HTERT RPE-1 (cell line): Measurements from ENCODE around the gene EBP.
"Not testable (repeated sequence)": the region's sequence is repeated elsewhere in the genome, so short reads cannot be mapped to it uniquely, and the experiment has no call there.

ENCODE experiments used
- in situ Hi-C: fragments of 300-500 bp; cut with MboI; formaldehyde crosslinking; loops from 4 replicates; pipeline ENCODE4 v1.14.3; 2020; ENCODE audit warnings: low sequenced_read_pairs

The EBP gene

GRCh38 chrX:48492293-48492910, 29.2 kb upstream of the EBP start:
- in situ Hi-C loops = no loop called here

GRCh38 chrX:48493890-48494364, 27.7 kb upstream of the EBP start:
- in situ Hi-C loops = no loop called here

- in situ Hi-C loops = no loop called here
Measured at GRCh38 chrX:48496660-48497059, 24.9 kb upstream of the EBP start.

- in situ Hi-C loops = no loop called here
Measured at GRCh38 chrX:48497871-48498270, 23.7 kb upstream of the EBP start.

- in situ Hi-C loops = no loop called here
Measured at GRCh38 chrX:48498374-48498809, 23.2 kb upstream of the EBP start.

DNA sequence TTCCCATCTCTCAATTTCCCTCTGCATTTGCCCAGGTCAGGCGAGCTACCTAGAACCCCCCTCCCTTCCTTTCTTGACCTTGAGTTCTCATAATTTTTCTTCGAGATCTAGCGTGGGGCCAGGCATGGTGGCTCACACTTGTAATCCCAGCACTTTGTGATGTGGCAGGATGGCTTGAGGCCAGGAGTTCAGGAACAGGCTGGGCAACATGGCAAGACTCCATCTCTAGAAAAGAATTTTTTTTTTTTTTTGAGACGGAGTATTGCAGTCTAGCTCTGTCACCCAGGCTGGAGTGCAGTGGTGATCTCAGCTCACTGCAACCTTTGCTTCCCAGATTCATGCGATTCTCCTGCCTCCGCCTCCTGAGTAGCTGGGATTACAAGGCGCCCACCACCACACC, 17.3 kb upstream of the EBP start:
- in situ Hi-C loops = no loop called here

DNA sequence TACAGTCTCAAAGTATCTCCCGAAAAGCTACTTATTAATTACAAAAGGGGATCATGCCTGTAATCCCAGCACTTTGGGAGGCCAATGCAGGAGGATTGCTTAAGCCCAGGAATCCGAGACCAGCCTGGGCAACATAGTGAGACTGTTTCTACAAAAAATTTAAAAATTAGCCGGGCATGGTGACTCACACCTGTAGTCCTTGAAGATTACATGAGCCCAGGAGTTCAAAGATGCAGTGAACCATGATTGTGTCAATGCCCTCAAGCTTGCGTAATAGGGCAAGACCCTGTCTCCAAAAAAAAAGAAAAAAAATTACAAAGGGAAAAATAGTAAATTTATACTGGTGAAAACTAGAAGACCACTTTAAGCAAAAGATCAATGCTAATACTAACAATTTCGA, 16.1 kb upstream of the EBP start:
- in situ Hi-C loops = no loop called here

DNA sequence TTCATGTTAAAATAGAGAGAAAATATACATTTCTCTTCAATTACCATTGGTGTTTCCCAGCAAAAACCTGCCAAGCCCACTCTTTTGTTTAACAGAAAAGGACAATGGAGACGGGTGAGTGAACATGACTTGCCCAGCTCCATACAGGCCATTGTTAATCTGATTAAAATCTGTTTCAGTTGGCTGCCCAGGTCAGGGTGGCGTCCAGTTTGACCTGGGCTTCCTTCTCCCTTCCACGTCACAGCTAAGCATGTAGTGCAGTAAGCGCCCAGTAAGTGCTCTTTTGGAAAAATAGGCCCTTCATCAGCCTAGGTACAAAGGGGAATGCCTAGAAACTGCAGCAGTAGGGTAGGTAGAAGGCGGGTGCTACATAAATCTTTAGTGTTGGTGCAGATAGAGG, 14.4 kb upstream of the EBP start:
- in situ Hi-C loops = no loop called here

DNA sequence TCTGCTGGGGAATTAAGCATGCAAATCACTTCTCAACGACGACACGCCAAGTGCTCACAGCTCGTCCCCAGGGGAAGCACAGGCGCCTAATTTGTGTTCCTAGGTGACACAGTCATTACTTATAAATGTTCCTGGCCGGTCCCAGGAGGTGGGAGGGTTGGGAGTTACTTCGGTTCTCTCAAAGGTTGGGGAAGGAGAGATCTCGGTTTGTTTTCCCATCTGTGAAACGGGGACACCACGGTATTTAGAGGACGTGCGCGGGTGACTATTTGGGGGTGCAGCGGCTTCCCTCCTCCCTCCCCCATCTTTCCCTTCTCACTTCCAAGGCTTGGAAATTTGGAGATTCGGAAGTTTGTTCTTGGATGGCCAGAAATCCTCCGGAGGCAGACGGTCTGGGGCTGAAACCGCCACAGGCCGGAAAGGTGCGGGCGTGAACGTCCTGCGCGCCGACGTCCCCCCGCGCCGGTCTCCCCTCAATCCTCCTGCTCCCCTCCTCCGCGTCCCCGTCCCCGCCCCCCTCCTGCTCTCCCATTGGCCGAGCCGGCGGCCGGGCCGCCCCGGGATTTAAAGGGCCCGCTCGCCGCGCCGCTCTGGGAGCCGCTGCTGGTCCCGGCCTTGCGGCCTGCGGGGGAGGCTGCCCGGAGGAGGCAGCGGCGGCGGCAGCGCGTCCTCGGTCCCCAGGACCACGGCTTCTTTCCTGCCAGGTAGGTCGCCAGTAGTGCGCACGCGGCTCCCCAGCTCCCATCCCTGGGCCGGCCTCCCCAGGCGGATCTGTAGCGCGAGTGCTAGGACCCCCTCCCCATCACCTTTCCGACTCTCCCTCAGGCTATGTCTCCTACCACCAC, 13.0 kb upstream of the EBP start, which contains the start of gene PORCN:
TSS of gene PORCN (plus strand) at position 593 of the 845 bp plus-strand sequence. CDS start 829 bp downstream, outside the sequence.
- in situ Hi-C loops = no loop called here

- in situ Hi-C loops = no loop called here
Measured at GRCh38 chrX:48509245-48509590, 12.4 kb upstream of the EBP start.

DNA sequence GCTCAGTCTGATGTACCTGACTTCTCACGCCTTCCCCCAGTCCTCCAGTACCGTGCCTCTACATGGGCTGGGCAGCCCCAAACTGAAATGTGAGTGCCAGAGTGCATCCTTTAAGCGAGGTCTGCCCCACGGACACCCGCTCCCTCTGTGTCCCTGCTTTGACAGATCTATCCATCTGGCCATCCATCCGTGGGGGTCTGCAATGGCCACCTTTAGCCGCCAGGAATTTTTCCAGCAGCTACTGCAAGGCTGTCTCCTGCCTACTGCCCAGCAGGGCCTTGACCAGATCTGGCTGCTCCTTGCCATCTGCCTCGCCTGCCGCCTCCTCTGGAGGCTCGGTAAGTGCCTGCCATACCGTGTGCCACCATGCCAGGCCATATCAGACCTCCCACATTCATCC, 12.0 kb upstream of the EBP start:
- in situ Hi-C loops = no loop called here

GRCh38 chrX:48511560-48511959, 10.0 kb upstream of the EBP start:
- in situ Hi-C loops = no loop called here

- in situ Hi-C loops = no loop called here
Measured at GRCh38 chrX:48512371-48512935, 9.2 kb upstream of the EBP start.

DNA sequence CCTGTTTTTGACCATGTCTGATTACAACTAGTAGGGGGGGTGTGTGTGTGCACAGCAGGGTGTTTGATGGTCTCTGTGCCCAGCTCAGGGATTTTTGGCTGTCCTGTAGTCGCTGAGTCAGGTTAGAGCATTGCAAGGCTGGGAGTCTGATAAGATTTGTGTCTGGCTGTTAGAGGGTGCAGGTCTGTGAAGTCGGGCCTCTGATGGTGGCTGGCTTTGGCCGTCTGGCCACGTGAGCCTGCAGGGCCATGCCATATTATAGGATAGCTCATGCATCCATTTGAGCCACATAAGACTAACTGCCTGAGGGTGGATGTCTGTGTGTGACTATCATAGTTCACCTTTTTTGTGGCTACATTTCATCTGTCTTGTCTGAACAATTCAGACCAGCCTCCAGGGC, 7.9 kb upstream of the EBP start:
- in situ Hi-C loops = no loop called here

- in situ Hi-C loops = no loop called here
Measured at GRCh38 chrX:48514126-48514806, 7.3 kb upstream of the EBP start.

GRCh38 chrX:48514868-48515460, 6.6 kb upstream of the EBP start:
- in situ Hi-C loops = no loop called here

DNA sequence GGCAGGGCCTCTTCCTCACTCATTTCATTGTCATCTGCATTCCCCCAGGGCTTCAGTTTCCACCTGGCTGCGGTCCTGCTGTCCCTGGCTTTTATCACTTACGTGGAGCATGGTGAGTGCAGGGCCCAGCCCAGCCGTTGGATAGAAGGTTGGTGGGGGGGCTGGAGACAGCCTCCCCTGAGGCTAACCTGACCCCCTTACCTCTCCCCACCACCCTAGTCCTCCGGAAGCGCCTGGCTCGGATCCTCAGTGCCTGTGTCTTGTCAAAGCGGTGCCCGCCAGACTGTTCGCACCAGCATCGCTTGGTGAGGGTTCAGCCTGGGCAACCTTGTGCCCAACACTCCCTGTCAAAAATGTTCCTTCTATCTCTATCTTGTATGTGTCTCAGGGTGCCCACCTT, 5.8 kb upstream of the EBP start:
- in situ Hi-C loops = no loop called here

- in situ Hi-C loops = no loop called here
Measured at GRCh38 chrX:48516285-48516684, 5.3 kb upstream of the EBP start.

- in situ Hi-C loops = no loop called here
Measured at GRCh38 chrX:48516987-48517386, 4.6 kb upstream of the EBP start.

- in situ Hi-C loops = not testable (repeated sequence)
Measured at GRCh38 chrX:48519481-48519880, 2.1 kb upstream of the EBP start.

GRCh38 chrX:48520455-48520854, 1.2 kb upstream of the EBP start:
- in situ Hi-C loops = no loop called here
